Nephron (organoid): ENCODE results near the gene SLC1A4.
A peak's percentile ranks its signal among the peaks of the same experiment; 100 is the strongest.
"Not testable (repeated sequence)": the region's sequence is repeated elsewhere in the genome, so short reads cannot be mapped to it uniquely, and the experiment has no call there.

ENCODE experiments used
- H3K27ac Mint-ChIP-seq, 3 experiments: 2 replicates each; pipeline ENCODE4 v1.8.0; 2020; ENCODE audit warnings: mixed read lengths in 3 of 3, mild to moderate bottlenecking in 2 of 3, moderate library complexity in 1 of 3
- H3K27me3 Mint-ChIP-seq: 2 replicates; pipeline ENCODE4 v1.8.0; 2021; ENCODE audit warnings: low read depth, mild to moderate bottlenecking, moderate library complexity, mixed read lengths
- H3K36me3 Mint-ChIP-seq: 2 replicates; pipeline ENCODE4 v1.8.0; 2020; ENCODE audit warnings: low read depth, mixed read lengths
- H3K4me1 Mint-ChIP-seq: 2 replicates; pipeline ENCODE4 v1.8.0; 2020; ENCODE audit warnings: mixed read lengths
- H3K4me3 Mint-ChIP-seq, 3 experiments: 2 replicates each; pipeline ENCODE4 v1.8.0; 2020; ENCODE audit warnings: mild to moderate bottlenecking in 3 of 3, mixed read lengths in 3 of 3, moderate library complexity in 2 of 3
- H3K9me3 Mint-ChIP-seq: 2 replicates; pipeline ENCODE4 v1.8.0; 2020; ENCODE audit warnings: mixed read lengths
- TF ChIP-seq, protein P1 (sequence below), 3 experiments: fragments of 200-600 bp; sonication (generic); IDR thresholded peaks; one replicate each; pipeline ENCODE4 v1.5.0; 2021; ENCODE audit warnings: antibody characterized with exemption in 3 of 3; ENCODE audit not compliant: unreplicated experiment in 3 of 3

The SLC1A4 gene

DNA sequence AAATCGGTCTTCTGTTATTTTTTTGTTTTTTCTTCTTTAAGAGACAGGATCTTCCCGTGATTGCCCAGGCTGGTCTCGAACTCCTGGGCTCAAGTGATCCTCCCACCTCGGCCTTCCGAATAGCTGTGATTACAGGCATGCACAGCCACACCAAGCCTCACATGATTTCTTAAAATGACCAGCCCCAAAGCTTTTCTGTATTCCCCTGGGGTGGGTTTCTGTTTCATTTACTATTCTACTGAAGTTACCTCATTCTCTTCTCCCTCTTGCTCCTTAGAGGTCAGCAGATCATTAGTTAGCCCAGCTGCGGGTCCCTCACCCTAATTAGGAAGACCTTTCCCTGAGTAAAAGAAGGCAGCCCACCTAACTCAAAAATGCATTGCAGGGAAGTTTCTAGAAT is 27.6 kb downstream of the SLC1A4 start:
- Mint-ChIP-seq H3K4me3 (no peak overlapping the region), H3K36me3 (peaks cover 18% of the 10 kb centered on the region), H3K27ac (no peak overlapping the region), H3K4me1 (no peaks in the 10 kb centered on the region), H3K9me3 (no peaks in the 10 kb centered on the region), H3K27me3 (no peaks in the 10 kb centered on the region)
- TF ChIP-seq, protein P1, sequence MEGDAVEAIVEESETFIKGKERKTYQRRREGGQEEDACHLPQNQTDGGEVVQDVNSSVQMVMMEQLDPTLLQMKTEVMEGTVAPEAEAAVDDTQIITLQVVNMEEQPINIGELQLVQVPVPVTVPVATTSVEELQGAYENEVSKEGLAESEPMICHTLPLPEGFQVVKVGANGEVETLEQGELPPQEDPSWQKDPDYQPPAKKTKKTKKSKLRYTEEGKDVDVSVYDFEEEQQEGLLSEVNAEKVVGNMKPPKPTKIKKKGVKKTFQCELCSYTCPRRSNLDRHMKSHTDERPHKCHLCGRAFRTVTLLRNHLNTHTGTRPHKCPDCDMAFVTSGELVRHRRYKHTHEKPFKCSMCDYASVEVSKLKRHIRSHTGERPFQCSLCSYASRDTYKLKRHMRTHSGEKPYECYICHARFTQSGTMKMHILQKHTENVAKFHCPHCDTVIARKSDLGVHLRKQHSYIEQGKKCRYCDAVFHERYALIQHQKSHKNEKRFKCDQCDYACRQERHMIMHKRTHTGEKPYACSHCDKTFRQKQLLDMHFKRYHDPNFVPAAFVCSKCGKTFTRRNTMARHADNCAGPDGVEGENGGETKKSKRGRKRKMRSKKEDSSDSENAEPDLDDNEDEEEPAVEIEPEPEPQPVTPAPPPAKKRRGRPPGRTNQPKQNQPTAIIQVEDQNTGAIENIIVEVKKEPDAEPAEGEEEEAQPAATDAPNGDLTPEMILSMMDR (IDR thresholded peaks at IDR 0.05; ENCODE audit: unreplicated experiment in 3 of 3) = no peak

DNA sequence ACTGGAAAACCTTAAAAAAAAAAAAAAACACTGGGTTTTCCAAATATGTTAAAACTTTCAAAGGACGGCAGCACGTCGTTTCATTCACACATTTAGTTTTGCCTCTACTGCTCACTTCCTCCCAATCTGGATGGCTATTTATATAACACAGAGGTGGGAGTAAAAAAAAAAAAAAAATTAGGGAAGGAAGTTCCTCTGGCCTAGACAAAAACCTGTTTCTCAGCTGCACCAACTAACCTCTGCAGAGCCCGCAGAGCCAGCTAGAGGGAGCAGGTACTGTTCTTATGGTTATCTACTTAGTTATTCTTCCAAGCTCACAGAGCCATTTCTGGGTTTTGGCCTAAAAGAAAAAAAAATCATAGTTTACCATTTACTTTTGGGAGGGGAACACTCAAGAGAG is 28.1 kb downstream of the SLC1A4 start:
- H3K4me3 Mint-ChIP-seq = no peak overlapping the region
- H3K27me3 Mint-ChIP-seq = no peaks in the 10 kb centered on the region
- no peaks in the 10 kb centered on the region for H3K9me3 Mint-ChIP-seq
- no peak overlapping the region for H3K27ac Mint-ChIP-seq
- no peaks in the 10 kb centered on the region for H3K4me1 Mint-ChIP-seq
- TF ChIP-seq, protein P1 (IDR thresholded peaks at IDR 0.05; ENCODE audit: unreplicated experiment in 3 of 3) = peak; percentile 23 to 43 (median 28)
- H3K36me3 Mint-ChIP-seq = peaks cover 18% of the 10 kb centered on the region

- no peaks in the 10 kb centered on the region for H3K27me3 Mint-ChIP-seq
- H3K36me3 Mint-ChIP-seq = peaks cover 25% of the 10 kb centered on the region
- H3K4me3 Mint-ChIP-seq = no peak overlapping the region
- TF ChIP-seq, protein P1 (IDR thresholded peaks at IDR 0.05; ENCODE audit: unreplicated experiment in 3 of 3) = no peak
- no peak overlapping the region for H3K27ac Mint-ChIP-seq
- no peaks in the 10 kb centered on the region for H3K4me1 Mint-ChIP-seq
- no peaks in the 10 kb centered on the region for H3K9me3 Mint-ChIP-seq
These were observed 29.0 kb downstream of the SLC1A4 start for GRCh38 chr2:65018141-65018582.

- no peaks in the 10 kb centered on the region for H3K4me1 Mint-ChIP-seq
- H3K27ac Mint-ChIP-seq = no peak overlapping the region
- H3K27me3 Mint-ChIP-seq = no peaks in the 10 kb centered on the region
- H3K36me3 Mint-ChIP-seq = peaks cover 26% of the 10 kb centered on the region
- no peaks in the 10 kb centered on the region for H3K9me3 Mint-ChIP-seq
- no peak overlapping the region for H3K4me3 Mint-ChIP-seq
- TF ChIP-seq, protein P1 (IDR thresholded peaks at IDR 0.05; ENCODE audit: unreplicated experiment in 3 of 3) = no peak
These were observed 29.8 kb downstream of the SLC1A4 start for GRCh38 chr2:65019010-65019409.

DNA sequence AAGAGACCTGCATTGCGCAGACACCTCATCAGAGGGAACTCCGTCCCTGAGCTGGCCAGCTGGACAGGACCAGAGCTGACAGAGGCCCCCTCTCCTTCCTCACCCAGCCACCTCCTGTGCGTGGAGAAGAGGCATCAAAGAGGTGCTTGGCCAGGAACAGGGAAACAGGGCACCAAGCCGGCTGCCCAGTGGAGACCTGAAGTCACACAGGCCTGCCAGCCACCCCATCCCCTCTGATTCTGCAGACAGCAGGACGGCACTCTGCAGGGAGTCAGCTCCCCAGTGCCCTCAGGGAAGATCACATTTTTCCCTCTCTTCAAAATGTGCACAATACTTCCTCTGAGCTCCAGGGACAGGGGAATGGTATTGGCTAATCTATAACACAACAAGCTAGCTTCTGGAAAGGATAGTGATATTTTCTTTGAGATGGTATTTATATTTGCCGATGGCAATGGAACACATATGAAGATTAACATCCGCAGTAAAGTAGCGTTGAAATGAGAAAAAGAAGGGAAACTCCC is 30.5 kb downstream of the SLC1A4 start:
- peaks cover 26% of the 10 kb centered on the region for H3K36me3 Mint-ChIP-seq
- TF ChIP-seq, protein P1 (IDR thresholded peaks at IDR 0.05; ENCODE audit: unreplicated experiment in 3 of 3) = no peak
- no peaks in the 10 kb centered on the region for H3K4me1 Mint-ChIP-seq
- no peak overlapping the region for H3K4me3 Mint-ChIP-seq
- H3K27me3 Mint-ChIP-seq = no peaks in the 10 kb centered on the region
- H3K27ac Mint-ChIP-seq = no peak overlapping the region
- no peaks in the 10 kb centered on the region for H3K9me3 Mint-ChIP-seq

- not testable (repeated sequence) for H3K27me3 Mint-ChIP-seq, H3K4me3 Mint-ChIP-seq, H3K9me3 Mint-ChIP-seq, H3K27ac Mint-ChIP-seq, H3K4me1 Mint-ChIP-seq
- H3K36me3 Mint-ChIP-seq = peaks cover 26% of the 10 kb centered on the region
These were observed 31.1 kb downstream of the SLC1A4 start for GRCh38 chr2:65020251-65020650.
